IMR-90 (cell line): Measurements from ENCODE around the gene PHLDA2. TPM values are rescaled to one million over a fixed set of nuclear protein-coding genes. Genes with fewer than 3 reads are reported as not detected.

Experiments used
- ATAC-seq: fragments of 200-7000 bp; cut with Tn5 transposase; 2 replicates; pipeline ENCODE4 v1.9.1; 2020; ENCODE audit warnings: low read depth, mild to moderate bottlenecking, moderate library complexity
- BruUV-seq: library from RNA; stranded (reverse); fragments of 400-500 nt; replicated peaks from 2 replicates; lab custom pipeline; 2021; lab: Mats Ljungman, UMichigan
- CTCF ChIA-PET: fragments of 300-600 bp; formaldehyde crosslinking; extraction: SDS; loops from one replicate; lab custom pipeline; 2021; ENCODE audit warnings: antibody characterized with exemption; lab: Yijun Ruan, JAX
- POLR2A ChIA-PET: fragments of 300-600 bp; sonication (Branson Sonifier 250); formaldehyde crosslinking; loops from one replicate; lab custom pipeline; 2022; ENCODE audit warnings: antibody characterized with exemption; ENCODE audit not compliant: unreplicated experiment; lab: Charles Lee
- DNase-seq: peaks from one replicate; pipeline ENCODE4 v3.0.0; 2013
- H2AFZ ChIP-seq: replicated peaks from 2 replicates; pipeline ENCODE3; 2013; ENCODE audit warnings: low read length, mild to moderate bottlenecking; ENCODE audit not compliant: poor library complexity
- H2AK5ac ChIP-seq: 2 replicates; pipeline ENCODE4 v1.6.1; 2013; ENCODE audit warnings: low read depth, low read length, inconsistent platforms
- H2AK9ac ChIP-seq: replicated peaks from 2 replicates; pipeline ENCODE3; 2013; ENCODE audit warnings: mild to moderate bottlenecking, low read depth, low read length, moderate library complexity; ENCODE audit not compliant: poor library complexity
- H2BK120ac ChIP-seq: 2 replicates; pipeline ENCODE4 v1.6.1; 2013; ENCODE audit warnings: low read depth, low read length, inconsistent platforms
- H2BK15ac ChIP-seq: 3 replicates; pipeline ENCODE4 v1.6.1; 2013; ENCODE audit warnings: low read depth, low read length, inconsistent platforms
- H2BK20ac ChIP-seq: 2 replicates; pipeline ENCODE4 v1.6.1; 2013; ENCODE audit warnings: low read depth, mild to moderate bottlenecking, inconsistent platforms, low read length, moderate library complexity
- H2BK5ac ChIP-seq: 2 replicates; pipeline ENCODE4 v1.6.1; 2013; ENCODE audit warnings: mild to moderate bottlenecking, low read depth, low read length, inconsistent platforms; ENCODE audit not compliant: poor library complexity, severe bottlenecking
- H3K14ac ChIP-seq: replicated peaks from 2 replicates; pipeline ENCODE4 v1.6.1; 2013; ENCODE audit warnings: low read depth, low read length, inconsistent platforms
- H3K18ac ChIP-seq: 2 replicates; pipeline ENCODE4 v1.6.1; 2013; ENCODE audit warnings: low read depth, low read length, control low read depth
- H3K23ac ChIP-seq: 2 replicates; pipeline ENCODE4 v1.6.1; 2013; ENCODE audit warnings: low read depth, low read length, inconsistent platforms
- H3K27ac ChIP-seq: 2 replicates; pipeline ENCODE4 v1.5.1; 2013; ENCODE audit warnings: mild to moderate bottlenecking, control low read depth, low read length; ENCODE audit not compliant: insufficient read depth
- H3K27me3 ChIP-seq: 2 replicates; pipeline ENCODE4 v1.6.1; 2013; ENCODE audit warnings: low read length; ENCODE audit not compliant: control insufficient read depth, insufficient read depth
- H3K36me3 ChIP-seq: 2 replicates; pipeline ENCODE4 v1.6.1; 2013; ENCODE audit warnings: low read length, mixed read lengths; ENCODE audit not compliant: control insufficient read depth, insufficient read depth
- H3K4ac ChIP-seq: 2 replicates; pipeline ENCODE4 v1.6.1; 2013; ENCODE audit warnings: low read depth, low read length, inconsistent platforms
- H3K4me1 ChIP-seq: 2 replicates; pipeline ENCODE4 v1.6.1; 2013; ENCODE audit warnings: low read length, mixed read lengths; ENCODE audit not compliant: control insufficient read depth, insufficient read depth
- H3K4me2 ChIP-seq: 2 replicates; pipeline ENCODE4 v1.6.1; 2013; ENCODE audit warnings: low read depth, mild to moderate bottlenecking, control low read depth, low read length, moderate library complexity
- H3K4me3 ChIP-seq: 2 replicates; pipeline ENCODE4 v1.5.1; 2013; ENCODE audit warnings: low read depth, mild to moderate bottlenecking, control low read depth, low read length, moderate library complexity; ENCODE audit not compliant: insufficient read depth
- H3K56ac ChIP-seq: 2 replicates; pipeline ENCODE4 v1.6.1; 2013; ENCODE audit warnings: low read length, inconsistent platforms; ENCODE audit not compliant: insufficient read depth; ENCODE audit errors: extremely low read depth
- H3K79me1 ChIP-seq, 2 experiments: 2 replicates each; pipeline ENCODE4 v1.6.1; 2013; ENCODE audit warnings: low read length in 2 of 2, inconsistent platforms in 1 of 2, low read depth in 1 of 2
- H3K9ac ChIP-seq: 2 replicates; pipeline ENCODE4 v1.6.1; 2013; ENCODE audit warnings: low read depth, low read length, control low read depth
- H3K9me1 ChIP-seq: 2 replicates; pipeline ENCODE4 v1.6.1; 2013; ENCODE audit warnings: low read length, inconsistent platforms; ENCODE audit not compliant: insufficient read depth
- H3K9me3 ChIP-seq: 2 replicates; pipeline ENCODE4 v1.6.1; 2013; ENCODE audit warnings: low read length; ENCODE audit not compliant: control insufficient read depth, insufficient read depth
- H4K20me1 ChIP-seq: 2 replicates; pipeline ENCODE4 v1.6.1; 2013; ENCODE audit warnings: low read length, inconsistent platforms; ENCODE audit not compliant: insufficient read depth
- H4K5ac ChIP-seq: 2 replicates; pipeline ENCODE4 v1.6.1; 2013; ENCODE audit warnings: mild to moderate bottlenecking, low read depth, low read length, control low read depth
- H4K8ac ChIP-seq, 2 experiments: 2 replicates each; pipeline ENCODE4 v1.6.1; 2013; ENCODE audit warnings: low read depth in 2 of 2, low read length in 2 of 2, control low read depth in 1 of 2, inconsistent platforms in 1 of 2
- H4K91ac ChIP-seq: 2 replicates; pipeline ENCODE4 v1.6.1; 2013; ENCODE audit warnings: low read depth, low read length, inconsistent platforms; ENCODE audit not compliant: insufficient read depth
- BHLHE40 ChIP-seq: fragments of 150-350 bp; IDR thresholded peaks from 2 replicates; pipeline ENCODE4 v1.6.1; 2016; ENCODE audit warnings: mild to moderate bottlenecking, low read depth, low read length
- CEBPB ChIP-seq: IDR thresholded peaks from 2 replicates; pipeline ENCODE4 v1.6.1; 2012; ENCODE audit warnings: low read depth, low read length, improper control_type of control experiment
- ELK1 ChIP-seq: fragments of 150-350 bp; IDR thresholded peaks from 2 replicates; pipeline ENCODE4 v1.6.1; 2016; ENCODE audit warnings: low read depth, mild to moderate bottlenecking, low read length, moderate library complexity, borderline replicate concordance
- FOS ChIP-seq: fragments of 150-350 bp; IDR thresholded peaks from 2 replicates; pipeline ENCODE4 v1.6.1; 2016; ENCODE audit warnings: low read depth, low read length
- MAZ ChIP-seq: IDR thresholded peaks from 2 replicates; pipeline ENCODE4 v1.6.1; 2012; ENCODE audit warnings: low read depth, mild to moderate bottlenecking, low read length, improper control_type of control experiment, moderate library complexity, borderline replicate concordance
- MXI1 ChIP-seq: IDR thresholded peaks from 2 replicates; pipeline ENCODE4 v1.6.1; 2012; ENCODE audit warnings: low read depth, mild to moderate bottlenecking, low read length, moderate library complexity, borderline replicate concordance
- POLR2A ChIP-seq: IDR thresholded peaks from 2 replicates; pipeline ENCODE4 v1.6.1; 2012; ENCODE audit warnings: mild to moderate bottlenecking, low read depth, low read length
- RAD21 ChIP-seq: IDR thresholded peaks from 2 replicates; pipeline ENCODE4 v1.6.1; 2012; ENCODE audit warnings: low read length, improper control_type of control experiment
- RCOR1 ChIP-seq: IDR thresholded peaks from 2 replicates; pipeline ENCODE4 v1.6.1; 2012; ENCODE audit warnings: mild to moderate bottlenecking, low read length, improper control_type of control experiment; ENCODE audit not compliant: insufficient replicate concordance
- WGBS, 2 experiments: methylation state at CpG; one replicate each; pipeline versions ENCODE4 v1.1.5 to v1.1.7; 2013; ENCODE audit warnings: missing lambda C conversion rate in 2 of 2; ENCODE audit not compliant: insufficient read length in 1 of 2; ENCODE audit errors: extremely low coverage in 2 of 2; 5-methylcytosine and 5-hydroxymethylcytosine counted together
- dilution Hi-C: fragments of 300-500 bp; cut with HindIII; formaldehyde crosslinking; loops from one replicate; pipeline ENCODE4 v1.14.3; 2018; ENCODE audit warnings: low sequenced_read_pairs; ENCODE audit not compliant: unreplicated experiment
- in situ Hi-C: fragments of 300-500 bp; cut with MboI; formaldehyde crosslinking; loops from 3 replicates; pipeline ENCODE4 v1.14.3; 2019; ENCODE audit warnings: low sequenced_read_pairs, inconsistent platforms, mixed read lengths
- intact Hi-C: fragments of 100-400 bp; cut with micrococcal nuclease; formaldehyde crosslinking; loops from 2 replicates; pipeline ENCODE4 v1.10.0; 2022
- polyA plus RNA-seq, 3 experiments: library from polyadenylated mRNA; depleted of rRNA; stranded (reverse); fragments of >200 nt; gene quantifications; 2 replicates each; pipeline ENCODE4 v1.2.3, GENCODE V29; 2012; ENCODE audit warnings: low replicate concordance in 1 of 3
- total RNA-seq: library from RNA; depleted of rRNA; stranded (reverse); fragments of >200 nt; gene quantifications from 2 replicates; pipeline ENCODE4 v1.2.3, GENCODE V29; 2012

PHLDA2 gene
- total and polyA plus RNA-seq, 2 of the 4 experiments (the other 2 are of a cell fraction): 3.8 to 89.0 TPM

- no TSS peak for BruUV-seq
- in situ Hi-C loops: no loop called here
- Histone ChIP-seq H3K4me1 (peaks cover 7% of the 10 kb centered on the region; the same call in 1 of the 2 replicates), H3K9me3 (peaks cover 3% of the 10 kb centered on the region), H2AFZ (no peak overlapping the region), H2BK5ac (no peak overlapping the region), H3K36me3 (peaks cover 17% of the 10 kb centered on the region), H4K91ac (no peak overlapping the region), H3K79me1 (peaks cover 5 to 47% of the 10 kb centered on the region in 2 experiments; a peak in 3 of 4 replicates), H2AK5ac (no peak overlapping the region), H4K20me1 (peaks cover 7% of the 10 kb centered on the region; the same call in 1 of the 2 replicates), H3K4me3 (no peak overlapping the region), H3K14ac (no peak overlapping the region), H2BK120ac (no peak overlapping the region), H3K4ac (no peak overlapping the region), H2BK15ac (no peak overlapping the region), H4K8ac (no peak overlapping the region), H3K27me3 (no peaks in the 10 kb centered on the region), H2AK9ac (no peak overlapping the region), H3K56ac (no peak overlapping the region), H4K5ac (no peak overlapping the region), H2BK20ac (no peak overlapping the region), H3K18ac (no peak overlapping the region), H3K23ac (no peak overlapping the region), H3K4me2 (no peak overlapping the region), H3K9me1 (peaks cover 3% of the 10 kb centered on the region; the same call in 1 of the 2 replicates), H3K27ac (no peak overlapping the region), H3K9ac (no peak overlapping the region)
- dilution Hi-C loops: no loop called here
- ChIA-PET CTCF (no interaction called here), POLR2A (no interaction called here)
- DNase-seq (no peak), ATAC-seq (no peak)
- WGBS, 2 experiments: 91% methylated on average over 4 of the region's 15 CpGs; no CpG with 5 or more reads in 1 of the 2 experiments
- TF ChIP-seq POLR2A: no peak
- no peak for TF ChIP-seq RAD21
- TF ChIP-seq MXI1: no peak
- no peak for TF ChIP-seq CEBPB
- TF ChIP-seq ELK1: no peak
- TF ChIP-seq MAZ: no peak
- TF ChIP-seq RCOR1: no peak
- no peak for TF ChIP-seq BHLHE40
- no peak for TF ChIP-seq FOS
- intact Hi-C loops: no loop called here
These were observed 13.9 kb upstream of the PHLDA2 start for GRCh38 chr11:2942872-2943710.
